NCI-H345 treated with DMSO at 0.1 percent for 48 hours (cell line): ENCODE measurements around the gene GPR176.
"Not testable (repeated sequence)": the region's sequence is repeated elsewhere in the genome, so short reads cannot be mapped to it uniquely, and the experiment has no call there.

Source experiments
- DNase-seq: peaks from one replicate; lab custom pipeline; 2025; ENCODE audit not compliant: unreplicated experiment; lab: John Stamatoyannopoulos, UW

Gene GPR176

GRCh38 chr15:39814489-39814888 is 105.6 kb downstream of the GPR176 start:
- no peak for DNase-seq

GRCh38 chr15:39812651-39813050 is 107.4 kb downstream of the GPR176 start:
- not testable (repeated sequence) for DNase-seq

- DNase-seq, result no peak
Observed at GRCh38 chr15:39808909-39809308, 111.2 kb downstream of the GPR176 start.

GRCh38 chr15:39807791-39808190 is 112.3 kb downstream of the GPR176 start:
- no peak for DNase-seq

- DNase-seq, result no peak
Observed at GRCh38 chr15:39804026-39804425, 116.0 kb downstream of the GPR176 start.

GRCh38 chr15:39803016-39803415 is 117.0 kb downstream of the GPR176 start:
- no peak for DNase-seq

GRCh38 chr15:39801641-39802309 is 118.3 kb downstream of the GPR176 start:
- no peak for DNase-seq

GRCh38 chr15:39799552-39800011 is 120.5 kb downstream of the GPR176 start:
- no peak for DNase-seq

- DNase-seq, result no peak
Observed at GRCh38 chr15:39798382-39798781, 121.7 kb downstream of the GPR176 start.

- DNase-seq, result no peak
Observed at GRCh38 chr15:39797407-39797806, 122.7 kb downstream of the GPR176 start.

- DNase-seq, result no peak
Observed at GRCh38 chr15:39796601-39797000, 123.5 kb downstream of the GPR176 start.

- no peak for DNase-seq
Observed at GRCh38 chr15:39795486-39795885, 124.6 kb downstream of the GPR176 start.

- no peak for DNase-seq
Observed at GRCh38 chr15:39794954-39795353, 125.1 kb downstream of the GPR176 start.

GRCh38 chr15:39793923-39794322 is 126.1 kb downstream of the GPR176 start:
- DNase-seq, result no peak

GRCh38 chr15:39792844-39793335 is 127.2 kb downstream of the GPR176 start:
- no peak for DNase-seq

- DNase-seq, result no peak
Observed at GRCh38 chr15:39792025-39792843, 127.8 kb downstream of the GPR176 start.

GRCh38 chr15:39789736-39790135 is 130.3 kb downstream of the GPR176 start:
- DNase-seq, result no peak

GRCh38 chr15:39788800-39789565 is 131.1 kb downstream of the GPR176 start:
- DNase-seq, result no peak

GRCh38 chr15:39788108-39788507 is 132.0 kb downstream of the GPR176 start:
- no peak for DNase-seq

- DNase-seq, result no peak
Observed at GRCh38 chr15:39787479-39787878, 132.6 kb downstream of the GPR176 start.

GRCh38 chr15:39786447-39787056 is 133.5 kb downstream of the GPR176 start:
- DNase-seq, result no peak
